ENCODE results near the gene CREB5.

CREB5 gene

GRCh38 chr7:28853150-28853549 lies 440.8 kb downstream of the CREB5 start:
- no peak for DNase-seq (ENCODE audit: low read depth, low spot score)

GRCh38 chr7:28853834-28854749 lies 441.8 kb downstream of the CREB5 start:
- DNase-seq (ENCODE audit: low read depth, low spot score), result peak; percentile 47

DNA sequence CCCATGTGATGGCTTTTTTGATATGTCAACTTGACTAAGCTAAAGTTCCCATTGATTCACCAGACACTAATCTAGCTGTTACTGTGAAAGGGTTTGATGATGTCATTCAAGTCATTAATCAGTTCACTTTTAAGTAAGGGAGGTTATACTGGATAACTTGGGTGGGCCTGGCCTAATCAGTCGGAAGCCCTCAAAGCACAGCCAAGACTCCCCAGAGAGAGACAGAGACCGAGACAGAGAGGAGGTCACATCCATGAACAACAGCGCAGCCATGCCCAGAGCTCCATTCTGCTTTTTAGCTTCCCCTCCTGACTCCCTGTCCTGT lies 442.4 kb downstream of the CREB5 start:
- DNase-seq (ENCODE audit: low read depth, low spot score), result no peak

DNA sequence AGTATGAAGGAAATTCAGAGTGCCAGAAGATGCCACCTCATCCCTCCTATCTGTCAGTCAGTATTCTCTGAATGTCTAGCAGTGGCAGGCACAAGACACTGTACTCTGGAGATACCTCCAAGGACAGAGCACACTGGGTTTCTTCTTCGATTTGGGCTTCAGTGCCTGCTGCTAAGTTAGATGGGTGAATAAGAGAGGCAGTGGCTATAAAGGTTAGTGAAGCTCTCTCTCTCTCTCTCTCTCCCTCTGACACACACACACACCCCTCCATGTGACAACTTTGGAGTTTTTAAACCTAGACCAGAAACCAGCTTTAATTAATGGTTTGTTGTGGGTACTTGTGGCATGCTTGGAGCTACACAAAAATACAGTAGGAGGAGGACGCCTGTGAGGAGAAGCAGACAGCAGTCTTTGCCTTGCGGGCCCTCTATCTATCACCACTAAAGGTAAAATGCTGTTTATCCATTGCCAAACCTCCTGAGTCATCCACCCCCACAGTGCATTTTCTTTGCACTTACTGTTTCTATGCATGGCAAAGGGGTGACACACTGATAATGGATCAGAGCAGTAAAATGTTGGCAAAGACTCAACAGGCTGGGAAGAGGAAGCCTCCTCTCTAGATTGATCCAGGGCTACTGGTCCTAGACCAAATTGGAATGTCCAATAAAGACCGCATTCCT lies 443.4 kb downstream of the CREB5 start:
- DNase-seq (ENCODE audit: low read depth, low spot score), result no peak

- DNase-seq (ENCODE audit: low read depth, low spot score), result no peak
Observed at GRCh38 chr7:28856656-28857055, 444.3 kb downstream of the CREB5 start.

DNA sequence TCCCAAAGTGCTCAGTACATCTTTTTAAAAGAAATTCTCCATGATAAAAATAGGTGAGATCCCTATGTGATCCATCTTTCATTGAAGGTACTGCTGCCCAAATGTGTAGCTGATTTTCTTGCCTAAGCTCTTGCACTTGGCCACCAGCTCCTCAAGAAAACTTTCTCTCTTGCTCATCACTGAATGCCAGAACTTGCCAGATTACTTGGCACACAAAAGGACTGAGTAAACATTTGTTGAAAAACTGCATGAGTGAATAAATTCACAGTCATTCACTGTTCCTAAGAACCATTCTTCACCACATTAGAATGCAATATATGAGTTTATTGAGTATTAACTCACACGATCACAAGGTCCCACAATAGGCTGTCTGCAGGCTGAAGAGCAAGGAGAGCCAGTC lies 445.9 kb downstream of the CREB5 start:
- no peak for DNase-seq (ENCODE audit: low read depth, low spot score)

DNA sequence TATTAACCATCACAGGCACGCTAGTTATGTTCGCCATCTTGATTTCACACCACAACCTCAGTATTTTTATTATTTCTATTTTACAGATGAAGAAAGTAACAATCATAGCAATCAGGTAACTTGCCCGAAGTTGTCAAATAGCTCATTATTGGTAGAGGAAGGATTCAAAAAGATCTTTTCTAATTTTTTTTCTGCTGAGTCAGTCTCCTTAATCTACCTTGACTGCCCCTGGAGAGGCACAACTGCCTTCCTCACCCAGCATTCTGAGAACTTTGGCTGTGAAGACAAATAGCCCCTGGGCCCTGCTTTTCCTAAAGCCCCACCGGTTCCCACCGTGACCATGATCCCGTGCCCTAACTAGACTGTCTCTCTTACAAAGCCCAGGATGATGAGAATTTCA lies 446.6 kb downstream of the CREB5 start:
- no peak for DNase-seq (ENCODE audit: low read depth, low spot score)

GRCh38 chr7:28861825-28862224 lies 449.5 kb downstream of the CREB5 start:
- no peak for DNase-seq (ENCODE audit: low read depth, low spot score)

- no peak for DNase-seq (ENCODE audit: low read depth, low spot score)
Observed at GRCh38 chr7:28862595-28863272, 450.4 kb downstream of the CREB5 start.

GRCh38 chr7:28865601-28866144 lies 453.4 kb downstream of the CREB5 start:
- DNase-seq (ENCODE audit: low read depth, low spot score), result no peak

GRCh38 chr7:28868712-28869111 lies 456.4 kb downstream of the CREB5 start:
- no peak for DNase-seq (ENCODE audit: low read depth, low spot score)

DNA sequence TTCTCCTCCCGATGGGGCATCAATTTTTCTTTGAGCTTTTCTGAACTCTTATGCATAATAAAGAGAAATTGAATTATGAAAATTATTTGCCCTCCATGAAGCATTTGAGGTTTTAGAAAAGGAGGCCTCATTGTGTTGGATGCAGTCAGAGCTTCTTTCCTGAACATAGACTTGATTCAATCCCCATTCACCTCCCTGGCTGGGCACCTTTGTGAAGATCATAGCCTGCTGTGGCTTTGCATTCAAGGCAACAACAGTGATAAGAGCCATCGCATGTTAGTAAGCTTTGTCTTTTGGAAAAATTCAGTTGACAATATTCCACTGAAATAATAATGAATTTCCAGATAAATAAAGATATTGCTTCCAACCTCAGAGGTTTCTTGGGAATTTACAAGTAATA lies 458.8 kb downstream of the CREB5 start:
- no peak for DNase-seq (ENCODE audit: low read depth, low spot score)

GRCh38 chr7:28871631-28872030 lies 459.3 kb downstream of the CREB5 start:
- DNase-seq (ENCODE audit: low read depth, low spot score), result no peak

- no peak for DNase-seq (ENCODE audit: low read depth, low spot score)
Observed at GRCh38 chr7:28872226-28872625, 459.9 kb downstream of the CREB5 start.

GRCh38 chr7:28873365-28873764 lies 461.0 kb downstream of the CREB5 start:
- DNase-seq (ENCODE audit: low read depth, low spot score), result no peak

- no peak for DNase-seq (ENCODE audit: low read depth, low spot score)
Observed at GRCh38 chr7:28874001-28874400, 461.7 kb downstream of the CREB5 start.
